ENCODE results near the gene METTL17. TPM values are rescaled to one million over a fixed set of nuclear protein-coding genes. Genes with fewer than 3 reads are reported as not detected.
"Not testable (repeated sequence)": the region's sequence is repeated elsewhere in the genome, so short reads cannot be mapped to it uniquely, and the experiment has no call there.

Gene METTL17
- total RNA-seq, 1 donor from 2014 or later: 94.7 TPM

- DNase-seq: no peak
- no peak overlapping the region for H3K27ac Mint-ChIP-seq
Observed at GRCh38 chr14:21003788-21004346, 14.1 kb downstream of the METTL17 start.

DNA sequence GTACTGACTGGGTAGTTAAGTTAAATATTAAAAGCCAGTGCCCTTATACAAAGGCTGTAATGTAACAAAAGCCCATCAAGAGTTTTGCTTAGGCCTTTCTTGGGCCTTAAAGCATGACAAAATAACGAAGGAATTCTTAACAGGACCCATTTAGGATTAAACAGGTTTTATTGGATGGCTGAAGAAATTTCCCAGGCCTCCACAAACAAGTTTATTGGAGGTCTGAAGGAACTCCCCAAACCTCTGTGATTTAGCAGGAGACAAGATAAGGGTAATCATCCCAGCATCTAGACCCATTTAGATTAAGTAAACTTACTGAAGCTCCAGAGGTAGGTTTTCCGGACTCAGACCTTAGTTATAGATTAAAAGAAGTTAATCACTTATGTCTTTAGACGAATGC, 19.9 kb downstream of the METTL17 start:
- H3K9me3 Mint-ChIP-seq; H3K36me3 Mint-ChIP-seq (ENCODE audit: low read depth); H3K4me3 Mint-ChIP-seq; intact Hi-C loops (cut with micrococcal nuclease); POLR2A ChIA-PET; H3K27ac Mint-ChIP-seq; DNase-seq; H3K4me1 Mint-ChIP-seq; ATAC-seq (ENCODE audit: low read depth): not testable (repeated sequence)
- peaks cover 22% of the 10 kb centered on the region for H3K27me3 Mint-ChIP-seq
- CTCF ChIA-PET: interaction anchor here (12.2 kb wide), 1 partner anchor 97 kb away, joined by 257 read pairs; the partner anchor contains the start of gene TMEM253

More at GRCh38 chr14:21003788-21004346, 14.1 kb downstream of the METTL17 start:
- Mint-ChIP-seq H3K4me1 (no peaks in the 10 kb centered on the region), H3K9me3 (no peaks in the 10 kb centered on the region), H3K27me3 (no peaks in the 10 kb centered on the region), H3K36me3 (ENCODE audit: low read depth) (no peaks in the 10 kb centered on the region), H3K4me3 (no peak overlapping the region)
- ChIA-PET CTCF (interaction anchor here (1.3 to 4.0 kb wide), 3 partner anchors 9 to 33 kb away, joined by 4 to 18 read pairs (median 4); no protein-coding TSS in a partner anchor), POLR2A (no interaction called here)
- no peak for TF ChIP-seq CTCF (IDR thresholded peaks at IDR 0.05)
- intact Hi-C loops (cut with micrococcal nuclease): no loop called here
- ATAC-seq (ENCODE audit: low read depth): no peak

GRCh38 chr14:21011136-21011535, 21.4 kb downstream of the METTL17 start:
- intact Hi-C loops (cut with micrococcal nuclease): no loop called here
- H3K27ac Mint-ChIP-seq: no peak overlapping the region
- ChIA-PET POLR2A (interaction anchor here (1.3 to 1.9 kb wide), 2 partner anchors 60 to 93 kb away, joined by 3 to 4 read pairs; no protein-coding TSS in a partner anchor), CTCF (interaction anchor here (1.1 to 12.2 kb wide), 5 partner anchors 21 to 95 kb away, joined by 3 to 257 read pairs (median 15); partner anchors contain the start of genes TMEM253 and ZNF219)
- no peaks in the 10 kb centered on the region for H3K4me1 Mint-ChIP-seq
- DNase-seq: no peak
- H3K9me3 Mint-ChIP-seq: no peaks in the 10 kb centered on the region
- no peak overlapping the region for H3K4me3 Mint-ChIP-seq
- H3K36me3 Mint-ChIP-seq (ENCODE audit: low read depth): no peaks in the 10 kb centered on the region
- TF ChIP-seq CTCF (IDR thresholded peaks at IDR 0.05): no peak
- ATAC-seq (ENCODE audit: low read depth): no peak
- peaks cover 29% of the 10 kb centered on the region for H3K27me3 Mint-ChIP-seq

- Mint-ChIP-seq H3K4me3 (no peak overlapping the region), H3K9me3 (no peaks in the 10 kb centered on the region), H3K4me1 (no peaks in the 10 kb centered on the region), H3K36me3 (ENCODE audit: low read depth) (peaks cover 8% of the 10 kb centered on the region), H3K27ac (no peak overlapping the region), H3K27me3 (peaks cover 37% of the 10 kb centered on the region)
- peak; percentile 52 for DNase-seq
- intact Hi-C loops (cut with micrococcal nuclease): loop anchor here (1.0 kb wide), 6 partner anchors 10 to 543 kb away; no protein-coding TSS in a partner anchor
- TF ChIP-seq CTCF (IDR thresholded peaks at IDR 0.05): peak; percentile 48
- POLR2A ChIA-PET: interaction anchor here (0.6 to 2.5 kb wide), 6 partner anchors 18 to 334 kb away, joined by 3 to 19 read pairs (median 4); partner anchors contain the start of gene ARHGEF40
- CTCF ChIA-PET: interaction anchor here (0.8 to 12.2 kb wide), 31 partner anchors 9 to 542 kb away, joined by 3 to 257 read pairs (median 7); partner anchors contain the start of genes ARHGEF40, NDRG2, RNASE13 and RNASE7
- peak; percentile 64 for ATAC-seq (ENCODE audit: low read depth)
Observed at GRCh38 chr14:21014761-21015190, 25.0 kb downstream of the METTL17 start.

DNA sequence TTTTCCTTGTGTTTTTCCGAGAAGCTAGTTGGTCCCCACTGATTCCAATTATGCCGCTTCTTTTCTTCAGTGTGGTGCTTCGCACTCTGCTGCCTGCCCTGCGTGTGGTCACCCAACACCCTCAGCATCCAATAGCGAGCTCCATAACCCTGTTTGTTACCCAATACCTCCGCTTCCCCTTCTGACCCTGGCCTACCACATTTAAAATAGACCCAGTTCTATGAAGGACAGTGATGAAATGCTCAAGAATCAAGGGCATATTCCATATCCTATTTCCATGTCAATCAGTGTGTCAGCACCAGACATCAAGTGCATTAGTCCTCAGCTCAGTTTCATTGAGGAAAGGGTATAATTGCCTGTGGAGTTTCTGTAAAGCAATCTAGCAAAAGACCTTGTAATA, 25.5 kb downstream of the METTL17 start:
- Mint-ChIP-seq H3K27ac (no peak overlapping the region), H3K36me3 (ENCODE audit: low read depth) (peaks cover 8% of the 10 kb centered on the region), H3K4me3 (no peak overlapping the region), H3K27me3 (peaks cover 38% of the 10 kb centered on the region), H3K9me3 (no peaks in the 10 kb centered on the region), H3K4me1 (no peaks in the 10 kb centered on the region)
- no peak for ATAC-seq (ENCODE audit: low read depth)
- intact Hi-C loops (cut with micrococcal nuclease): no loop called here
- ChIA-PET POLR2A (interaction anchor here (0.9 to 2.5 kb wide), 5 partner anchors 18 to 89 kb away, joined by 3 to 19 read pairs (median 5); partner anchors contain the start of gene ARHGEF40), CTCF (interaction anchor here (0.9 to 12.2 kb wide), 28 partner anchors 9 to 541 kb away, joined by 3 to 257 read pairs (median 7); partner anchors contain the start of genes ARHGEF40, NDRG2, RNASE13 and RNASE7)
- DNase-seq: no peak
- no peak for TF ChIP-seq CTCF (IDR thresholded peaks at IDR 0.05)

Measured in activated B cell treated with CpG ODN at 0.5 μM for 24 hours (primary cell).